ENCODE results near the gene IGF1.

The IGF1 gene

GRCh38 chr12:102480406-102480805 lies at the start of gene IGF1:
Gene IGF1, minus strand, starts transcription at chr12:102480563. Its CDS starts 182 bp downstream, at chr12:102480381.
- no peak for DNase-seq

- DNase-seq: no peak
Observed at GRCh38 chr12:102528111-102528510, 47.7 kb upstream of the IGF1 start.

DNA sequence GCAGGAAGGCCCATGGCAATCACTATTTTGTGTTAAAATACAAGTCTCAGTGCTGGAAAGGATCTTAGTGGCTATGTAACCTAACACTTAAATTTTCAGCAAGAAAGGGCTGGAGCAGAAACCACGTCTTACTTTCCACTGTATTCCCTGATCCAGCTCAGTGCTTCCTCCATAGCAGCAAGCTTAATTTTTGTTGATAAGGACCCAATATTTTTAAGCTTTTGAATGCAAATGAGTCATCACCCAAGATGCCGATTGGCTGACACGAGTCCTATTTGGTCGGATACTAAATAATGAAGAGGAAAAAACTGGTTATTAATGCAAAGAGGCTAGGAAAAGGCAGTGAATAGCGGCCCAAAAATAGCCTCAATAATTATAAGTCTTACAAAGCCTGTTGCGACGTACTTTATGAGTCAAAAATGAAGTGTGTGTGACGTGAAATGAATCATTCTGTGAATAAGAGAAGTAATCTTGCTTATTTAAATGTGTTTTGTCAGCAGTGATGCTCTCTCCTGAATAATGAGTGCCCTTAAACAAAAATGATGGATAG lies 46.9 kb upstream of the IGF1 start:
- DNase-seq: no peak

GRCh38 chr12:102526656-102527055 lies 46.3 kb upstream of the IGF1 start:
- no peak for DNase-seq

GRCh38 chr12:102522768-102523167 lies 42.4 kb upstream of the IGF1 start:
- no peak for DNase-seq

- DNase-seq: no peak
Observed at GRCh38 chr12:102521662-102522277, 41.4 kb upstream of the IGF1 start.

DNA sequence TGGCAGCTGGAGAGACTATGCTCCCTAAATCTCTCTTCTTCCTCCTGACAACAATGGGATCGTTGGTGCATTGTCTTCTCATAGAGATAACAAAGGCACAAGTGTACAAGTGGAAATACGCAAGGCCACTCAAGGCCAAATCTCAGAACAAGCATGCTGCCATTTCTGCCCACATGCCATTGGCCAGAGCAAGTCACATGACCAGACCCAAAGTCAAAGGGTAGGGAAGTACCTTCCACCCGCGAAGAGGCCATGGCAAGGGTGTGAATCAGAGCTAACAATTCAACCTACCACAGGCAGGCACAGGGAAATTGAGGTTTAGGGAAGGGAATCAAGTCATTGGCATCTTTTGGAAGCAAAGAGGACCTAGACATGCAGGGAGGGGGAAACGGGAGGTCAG lies 38.5 kb upstream of the IGF1 start:
- no peak for DNase-seq

DNA sequence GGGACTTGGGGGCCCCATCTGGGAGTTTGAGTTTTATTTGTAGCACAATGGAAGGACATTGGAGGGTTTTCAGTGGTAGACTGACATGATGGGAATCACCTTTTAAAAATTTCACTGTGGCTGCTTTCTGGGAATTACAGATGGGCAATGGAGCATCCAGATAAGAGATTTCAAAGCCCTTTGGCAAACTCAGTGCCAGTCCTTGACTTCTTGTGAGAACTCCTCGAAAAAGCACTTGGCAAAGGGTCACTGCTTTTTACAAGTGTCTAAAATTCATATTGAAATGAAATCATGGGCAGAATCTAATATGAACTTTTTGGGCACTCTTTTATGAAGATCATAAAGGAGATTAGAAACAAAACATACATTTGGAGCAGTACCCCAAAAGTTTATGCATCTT lies 34.3 kb upstream of the IGF1 start:
- no peak for DNase-seq

DNA sequence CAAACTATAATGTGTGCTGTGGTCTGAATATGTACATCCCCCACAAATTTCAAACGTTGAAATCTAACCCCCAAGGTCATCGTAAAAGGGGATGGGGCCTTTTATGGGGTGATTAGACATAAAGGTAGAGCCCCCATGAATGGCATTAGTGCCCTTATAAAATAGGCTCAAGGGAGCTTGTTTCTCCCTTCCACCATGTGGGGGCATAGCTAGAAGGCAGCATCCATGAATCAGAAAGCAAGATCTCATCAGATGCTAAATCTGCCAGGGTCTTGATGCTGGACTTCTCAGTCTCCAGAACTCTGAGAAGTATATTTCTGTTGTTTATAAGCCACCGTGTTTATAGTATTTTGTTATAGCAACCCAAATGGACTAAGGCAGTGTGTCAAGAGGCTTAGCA lies 33.4 kb upstream of the IGF1 start:
- no peak for DNase-seq

- DNase-seq: no peak
Observed at GRCh38 chr12:102513272-102513671, 32.9 kb upstream of the IGF1 start.

- DNase-seq: no peak
Observed at GRCh38 chr12:102512523-102512922, 32.2 kb upstream of the IGF1 start.

GRCh38 chr12:102511575-102511974 lies 31.2 kb upstream of the IGF1 start:
- no peak for DNase-seq

DNA sequence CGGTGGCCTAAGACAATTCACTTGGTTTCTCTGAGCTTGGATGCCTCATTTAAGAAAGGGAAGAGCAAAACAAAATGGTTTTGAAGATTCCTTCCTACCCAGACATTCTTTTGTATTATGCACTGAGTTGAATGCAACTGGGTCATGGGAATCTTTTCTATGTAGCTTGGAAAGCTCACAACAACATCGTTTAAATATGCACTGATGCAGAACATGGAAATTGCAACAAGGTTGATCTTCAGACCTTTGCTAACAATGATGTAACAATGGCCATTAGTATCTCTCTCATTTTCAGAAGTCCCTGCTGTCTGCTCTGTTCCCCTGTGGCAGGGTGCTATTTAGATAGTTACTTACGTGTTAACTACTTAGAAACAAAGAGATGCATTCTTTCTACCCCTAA lies 30.1 kb upstream of the IGF1 start:
- DNase-seq: no peak

DNA sequence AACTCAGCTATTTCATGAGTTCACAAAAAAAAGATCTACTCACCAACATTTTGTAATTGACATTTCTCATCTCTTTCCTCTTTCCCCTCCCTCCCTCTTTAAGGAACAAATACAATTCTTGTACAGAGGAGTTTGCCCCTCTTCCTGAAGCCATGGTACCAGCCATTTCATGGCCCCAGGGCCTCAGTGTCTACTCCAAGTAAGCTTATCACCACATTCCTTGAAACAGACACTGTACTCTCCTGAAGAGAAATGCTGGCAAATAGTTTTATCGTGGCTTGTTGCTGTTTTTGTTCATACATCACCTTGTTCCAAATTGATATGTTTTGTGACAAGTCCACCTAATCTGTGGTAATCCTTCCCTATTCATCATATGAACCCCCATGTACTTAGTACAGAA lies 29.7 kb upstream of the IGF1 start:
- no peak for DNase-seq

DNA sequence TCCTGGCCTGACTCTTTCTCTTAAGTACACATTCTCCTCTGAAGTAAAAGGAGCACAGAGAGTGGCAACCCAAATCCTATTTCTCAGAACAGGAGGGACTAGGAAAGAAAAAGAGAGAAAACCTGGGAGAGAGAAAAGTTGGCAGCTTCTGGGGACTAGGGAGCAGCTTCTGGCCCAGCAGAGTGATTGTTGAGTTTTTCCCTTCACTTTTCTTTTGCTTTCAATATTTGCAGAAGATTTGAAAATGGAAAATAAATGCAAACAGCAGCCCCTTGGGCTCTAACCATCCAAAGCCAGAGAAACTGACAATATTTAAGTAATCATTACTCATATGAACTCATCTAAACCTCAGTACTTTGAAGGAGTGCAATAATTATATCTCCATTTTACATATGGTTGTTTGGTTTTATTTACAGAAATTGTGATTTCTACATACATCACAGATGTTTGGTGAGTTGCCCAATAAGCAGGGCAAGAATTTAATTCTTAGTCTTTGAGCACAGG lies 28.8 kb upstream of the IGF1 start:
- DNase-seq: peak; percentile 30

DNA sequence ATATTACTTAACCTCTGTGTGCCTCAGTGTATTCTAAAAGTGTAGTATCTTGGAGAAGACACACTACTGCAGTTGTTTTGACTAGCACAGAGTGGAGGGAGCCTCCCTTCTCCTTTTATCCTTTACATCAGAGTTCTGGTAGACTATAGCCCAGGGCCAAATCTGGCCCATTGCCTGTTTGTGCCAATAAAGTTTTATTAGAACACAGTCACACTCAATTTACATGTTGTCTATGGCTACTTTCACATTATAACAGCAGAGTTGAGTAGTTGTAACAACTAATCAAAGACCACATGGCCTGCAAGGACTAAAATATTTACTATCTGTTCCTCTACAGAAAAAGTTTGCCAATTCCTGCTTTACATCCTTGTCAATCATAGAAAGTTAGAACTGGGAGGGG lies 27.7 kb upstream of the IGF1 start:
- no peak for DNase-seq

DNA sequence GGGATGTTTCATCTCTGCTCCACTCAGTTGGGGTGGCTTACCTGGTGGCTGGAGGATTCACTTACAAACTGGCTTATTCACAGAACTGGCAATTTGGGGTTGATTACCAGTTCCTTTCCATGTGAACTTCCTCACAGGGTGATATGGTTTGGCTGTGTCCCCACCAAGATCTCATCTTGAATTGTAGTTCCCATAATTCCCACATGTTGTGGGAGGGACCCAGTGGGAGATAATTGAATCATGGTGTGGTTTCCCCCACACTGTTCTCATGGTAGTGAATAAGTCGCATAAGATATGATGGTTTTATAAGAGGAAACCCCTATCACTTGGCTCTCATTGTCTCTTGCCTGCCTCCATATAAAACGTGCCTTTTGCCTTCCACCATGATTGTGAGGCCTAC lies 26.9 kb upstream of the IGF1 start:
- no peak for DNase-seq

GRCh38 chr12:102504871-102505270 lies 24.5 kb upstream of the IGF1 start:
- DNase-seq: no peak

GRCh38 chr12:102504280-102504679 lies 23.9 kb upstream of the IGF1 start:
- DNase-seq: no peak

- no peak for DNase-seq
Observed at GRCh38 chr12:102503831-102504230, 23.5 kb upstream of the IGF1 start.

GRCh38 chr12:102503056-102503681 lies 22.8 kb upstream of the IGF1 start:
- no peak for DNase-seq

DNA sequence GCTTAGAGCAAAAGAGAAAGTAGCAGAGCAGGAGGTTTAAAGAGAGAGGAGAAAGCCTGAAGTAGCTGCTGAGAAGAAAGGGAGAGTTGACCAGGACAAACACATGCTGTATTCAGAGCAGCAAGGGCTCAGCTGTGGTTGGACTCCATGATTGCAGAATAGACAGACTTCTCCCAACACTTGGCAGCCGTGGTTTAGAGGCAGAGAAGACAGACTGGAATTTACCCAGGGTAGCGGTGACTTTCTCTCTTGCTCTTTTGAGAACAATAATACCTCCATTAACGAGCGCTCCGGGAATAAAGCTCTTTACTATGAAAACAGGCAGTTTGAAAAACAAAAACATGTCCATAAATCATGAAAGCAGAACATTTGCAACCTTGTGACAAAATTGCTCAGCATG lies 21.4 kb upstream of the IGF1 start:
- no peak for DNase-seq

GRCh38 chr12:102498471-102498870 lies 18.1 kb upstream of the IGF1 start:
- DNase-seq: no peak

DNA sequence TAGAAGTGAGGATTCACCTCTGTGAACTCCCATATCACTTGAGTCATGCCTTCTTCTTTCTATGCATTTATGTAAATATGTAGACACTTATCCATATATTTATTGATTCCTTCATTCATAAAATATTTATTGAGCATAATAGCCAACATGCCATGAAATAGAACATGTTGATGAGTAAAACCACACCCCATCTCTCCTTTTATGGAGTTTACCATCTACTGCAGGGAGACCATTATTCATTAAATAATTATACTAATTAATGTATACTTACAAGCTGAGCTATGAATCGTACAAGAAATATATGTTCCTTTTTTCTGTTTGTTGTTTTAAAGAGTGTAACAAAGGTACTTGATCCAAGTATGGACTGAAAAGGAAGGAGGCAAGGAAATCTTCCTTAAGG lies 17.4 kb upstream of the IGF1 start:
- DNase-seq: no peak

- no peak for DNase-seq
Observed at GRCh38 chr12:102496591-102496990, 16.2 kb upstream of the IGF1 start.

Measured in femur (tissue), 1 donor.